ENCODE results near the gene ECM2.

Gene ECM2

GRCh38 chr9:92527291-92527828 is 8.4 kb downstream of the ECM2 start:
- DNase-seq: no peak

GRCh38 chr9:92525306-92525705 is 10.5 kb downstream of the ECM2 start:
- no peak for DNase-seq

GRCh38 chr9:92524881-92525280 is 10.9 kb downstream of the ECM2 start:
- no peak for DNase-seq

- no peak for DNase-seq
Observed at GRCh38 chr9:92522983-92523970, 12.5 kb downstream of the ECM2 start.

GRCh38 chr9:92520837-92521236 is 15.0 kb downstream of the ECM2 start:
- no peak for DNase-seq

GRCh38 chr9:92518199-92518598 is 17.6 kb downstream of the ECM2 start:
- DNase-seq: no peak

GRCh38 chr9:92517046-92517445 is 18.7 kb downstream of the ECM2 start:
- no peak for DNase-seq

GRCh38 chr9:92516521-92516920 is 19.3 kb downstream of the ECM2 start:
- no peak for DNase-seq

GRCh38 chr9:92514635-92515034 is 21.2 kb downstream of the ECM2 start:
- no peak for DNase-seq

- DNase-seq: no peak
Observed at GRCh38 chr9:92513349-92513748, 22.4 kb downstream of the ECM2 start.

GRCh38 chr9:92512622-92513021 is 23.2 kb downstream of the ECM2 start:
- DNase-seq: no peak

GRCh38 chr9:92510747-92511146 is 25.0 kb downstream of the ECM2 start:
- DNase-seq: no peak

- DNase-seq: no peak
Observed at GRCh38 chr9:92509050-92509449, 26.7 kb downstream of the ECM2 start.

- no peak for DNase-seq
Observed at GRCh38 chr9:92508018-92508820, 27.6 kb downstream of the ECM2 start.

GRCh38 chr9:92507496-92507895 is 28.3 kb downstream of the ECM2 start:
- no peak for DNase-seq

GRCh38 chr9:92507005-92507404 is 28.8 kb downstream of the ECM2 start:
- no peak for DNase-seq

GRCh38 chr9:92506184-92506857 is 29.5 kb downstream of the ECM2 start:
- DNase-seq: no peak

GRCh38 chr9:92504881-92505280 is 30.9 kb downstream of the ECM2 start:
- no peak for DNase-seq

GRCh38 chr9:92503156-92503555 is 32.6 kb downstream of the ECM2 start:
- DNase-seq: no peak

- DNase-seq: no peak
Observed at GRCh38 chr9:92501671-92502393, 34.0 kb downstream of the ECM2 start.

GRCh38 chr9:92500725-92501124 is 35.1 kb downstream of the ECM2 start:
- DNase-seq: no peak

GRCh38 chr9:92499701-92500100 is 36.1 kb downstream of the ECM2 start:
- DNase-seq: no peak
